Activated T-helper 17 cell treated with anti-CD3 and anti-CD28 coated beads, Interleukin-2, amount 50 U/mL, for 72 hours (primary cell): ENCODE data around the gene FAM107B. TPM values are rescaled to one million over a fixed set of nuclear protein-coding genes. Genes with fewer than 3 reads are reported as not detected.

ENCODE experiments used
- ATAC-seq: fragments of 150-1000 bp; cut with Tn5 transposase; replicated peaks from 2 replicates; pipeline ENCODE4 v1.10.0; 2021; ENCODE audit warnings: mild to moderate bottlenecking, moderate library complexity
- H3K27ac Mint-ChIP-seq: one replicate; pipeline ENCODE4 v1.8.0; 2022; ENCODE audit warnings: mixed read lengths
- H3K27me3 Mint-ChIP-seq: one replicate; pipeline ENCODE4 v1.8.0; 2022; ENCODE audit warnings: mixed read lengths
- H3K36me3 Mint-ChIP-seq: one replicate; pipeline ENCODE4 v1.8.0; 2022; ENCODE audit warnings: low read depth, mild to moderate bottlenecking, mixed read lengths
- H3K4me1 Mint-ChIP-seq: one replicate; pipeline ENCODE4 v1.8.0; 2022; ENCODE audit warnings: mixed read lengths
- H3K4me3 Mint-ChIP-seq: one replicate; pipeline ENCODE4 v1.8.0; 2022; ENCODE audit warnings: mild to moderate bottlenecking, mixed read lengths
- H3K9me3 Mint-ChIP-seq: one replicate; pipeline ENCODE4 v1.8.0; 2022; ENCODE audit warnings: mixed read lengths
- total RNA-seq, 2 donors: library from RNA; stranded (reverse); gene quantifications; one replicate each; pipeline ENCODE4 v1.2.3, GENCODE V29; 2022

FAM107B gene
- total RNA-seq, 2 donors from 2014 or later: 143 to 188 TPM

- Mint-ChIP-seq H3K9me3 (no peaks in the 10 kb centered on the region), H3K4me1 (peaks cover 33% of the 10 kb centered on the region)
Observed at GRCh38 chr10:14612873-14613587, 161.7 kb downstream of the FAM107B start.

GRCh38 chr10:14611968-14612693 lies 162.6 kb downstream of the FAM107B start:
- H3K36me3 Mint-ChIP-seq: no peaks in the 10 kb centered on the region
- no peaks in the 10 kb centered on the region for H3K9me3 Mint-ChIP-seq
- ATAC-seq: no peak
- H3K4me1 Mint-ChIP-seq: peaks cover 28% of the 10 kb centered on the region
- H3K4me3 Mint-ChIP-seq: no peak overlapping the region
- no peaks in the 10 kb centered on the region for H3K27me3 Mint-ChIP-seq
- H3K27ac Mint-ChIP-seq: no peak overlapping the region

More at GRCh38 chr10:14612873-14613587, 161.7 kb downstream of the FAM107B start:
- Mint-ChIP-seq H3K36me3 (no peaks in the 10 kb centered on the region), H3K4me3 (no peak overlapping the region), H3K27me3 (no peaks in the 10 kb centered on the region), H3K27ac (peak overlapping the region; percentile 3)
- peak; percentile 52 for ATAC-seq

DNA sequence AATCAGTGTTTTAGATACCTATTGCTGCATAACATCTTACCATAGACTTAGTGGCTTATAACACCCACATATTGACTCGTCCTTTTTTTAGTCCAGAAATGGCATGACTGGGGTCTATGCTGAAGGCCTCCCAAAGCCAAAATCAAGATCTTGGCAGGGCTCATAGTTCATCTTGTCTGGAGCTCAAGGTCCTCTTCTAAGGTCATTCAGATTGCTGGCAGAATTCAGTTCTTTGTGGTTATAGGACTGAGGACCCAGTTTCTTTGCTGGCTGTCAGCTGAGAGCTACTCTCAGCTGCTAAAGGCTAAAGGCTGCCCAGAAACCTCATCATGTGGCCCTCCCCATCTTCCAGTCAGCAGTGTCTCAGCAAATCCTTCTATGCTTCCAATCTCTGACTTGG lies 165.5 kb downstream of the FAM107B start:
- Mint-ChIP-seq H3K36me3 (peaks cover 12% of the 10 kb centered on the region), H3K4me3 (no peak overlapping the region), H3K27ac (no peak overlapping the region), H3K4me1 (peaks cover 37% of the 10 kb centered on the region), H3K9me3 (no peaks in the 10 kb centered on the region), H3K27me3 (no peaks in the 10 kb centered on the region)
- ATAC-seq: no peak

DNA sequence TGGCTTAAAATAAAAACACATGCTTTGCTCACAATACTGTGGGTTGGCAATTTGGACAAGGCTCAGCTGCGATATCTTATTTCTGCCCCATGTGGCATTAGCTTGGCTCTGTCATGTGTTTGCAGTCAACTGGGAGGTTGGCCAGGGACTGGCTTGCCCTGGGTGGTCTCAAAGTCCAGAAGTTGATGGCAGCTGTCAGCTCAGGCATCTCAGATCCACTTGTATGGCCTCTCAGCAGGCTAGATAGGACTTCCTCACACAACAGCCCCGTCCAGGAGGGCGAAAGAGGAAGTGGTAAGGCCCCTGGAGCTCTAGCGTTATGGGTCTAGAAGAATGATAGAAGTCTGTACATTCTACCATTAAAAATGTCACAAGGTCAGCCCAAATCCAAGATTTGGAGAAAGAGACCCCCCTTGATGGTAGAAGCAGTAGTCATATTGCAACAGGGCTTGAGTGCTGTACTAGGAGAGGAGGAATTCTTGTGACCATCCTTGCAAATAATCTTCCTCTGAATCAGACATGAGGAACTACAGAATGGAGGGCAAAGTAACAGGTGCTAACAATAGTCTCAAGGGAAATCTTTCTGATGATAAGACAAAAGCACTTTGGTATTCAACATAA lies 166.2 kb downstream of the FAM107B start:
- Mint-ChIP-seq H3K4me3 (no peak overlapping the region), H3K4me1 (peaks cover 36% of the 10 kb centered on the region), H3K9me3 (no peaks in the 10 kb centered on the region), H3K36me3 (peaks cover 14% of the 10 kb centered on the region), H3K27me3 (no peaks in the 10 kb centered on the region), H3K27ac (peak overlapping the region; percentile 55)
- no peak for ATAC-seq

GRCh38 chr10:14606633-14607032 lies 168.1 kb downstream of the FAM107B start:
- Mint-ChIP-seq H3K4me1 (peaks cover 37% of the 10 kb centered on the region), H3K4me3 (peak overlapping the region; percentile 97), H3K27ac (peak overlapping the region; percentile 100), H3K36me3 (peaks cover 32% of the 10 kb centered on the region), H3K9me3 (no peaks in the 10 kb centered on the region), H3K27me3 (no peaks in the 10 kb centered on the region)
- no peak for ATAC-seq

DNA sequence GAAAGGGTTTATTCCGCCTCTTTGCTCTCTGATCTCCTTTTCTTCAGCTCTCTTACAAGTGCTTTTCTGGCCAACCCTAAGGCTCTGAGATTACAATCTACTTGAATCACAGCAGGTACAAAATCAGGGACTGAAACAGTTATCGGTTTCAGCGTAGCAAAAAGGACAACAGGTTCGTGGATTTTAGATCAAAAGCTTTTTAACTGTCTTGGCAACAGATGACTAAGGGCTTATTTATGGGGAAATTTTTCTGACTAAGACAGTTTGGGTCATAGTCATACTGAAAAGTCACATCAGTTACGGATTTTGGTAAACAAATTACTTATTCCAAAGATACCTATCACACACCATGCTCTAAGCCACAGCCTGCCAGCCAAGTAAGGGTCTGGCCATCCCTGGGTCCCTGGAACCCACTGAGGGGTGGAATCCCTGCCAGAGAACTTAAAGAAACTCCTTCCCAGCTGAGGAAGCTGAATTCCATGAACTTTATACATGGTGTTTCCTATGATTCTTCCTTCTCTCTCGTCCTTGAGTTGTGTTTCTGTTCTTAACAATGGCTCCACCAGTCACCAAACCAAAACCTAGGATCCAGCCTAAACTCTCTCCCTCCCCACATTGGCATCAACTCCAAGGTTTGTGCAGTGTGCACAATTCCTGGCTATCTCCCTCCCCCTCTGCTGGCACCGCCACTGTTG lies 169.3 kb downstream of the FAM107B start:
- Mint-ChIP-seq H3K4me3 (peak overlapping the region; percentile 97), H3K9me3 (no peaks in the 10 kb centered on the region), H3K4me1 (peaks cover 45% of the 10 kb centered on the region), H3K27ac (peak overlapping the region; percentile 100), H3K36me3 (peaks cover 45% of the 10 kb centered on the region), H3K27me3 (no peaks in the 10 kb centered on the region)
- ATAC-seq: peak; percentile 73

GRCh38 chr10:14604181-14605142 lies 170.2 kb downstream of the FAM107B start:
- ATAC-seq: peak; percentile 42
- peaks cover 52% of the 10 kb centered on the region for H3K4me1 Mint-ChIP-seq
- H3K27ac Mint-ChIP-seq: peak overlapping the region; percentile 100
- peaks cover 54% of the 10 kb centered on the region for H3K36me3 Mint-ChIP-seq
- no peaks in the 10 kb centered on the region for H3K27me3 Mint-ChIP-seq
- peak overlapping the region; percentile 97 for H3K4me3 Mint-ChIP-seq
- H3K9me3 Mint-ChIP-seq: no peaks in the 10 kb centered on the region

GRCh38 chr10:14603534-14604102 lies 171.1 kb downstream of the FAM107B start:
- H3K27me3 Mint-ChIP-seq: no peaks in the 10 kb centered on the region
- peaks cover 63% of the 10 kb centered on the region for H3K36me3 Mint-ChIP-seq
- H3K9me3 Mint-ChIP-seq: no peaks in the 10 kb centered on the region
- peak overlapping the region; percentile 99 for H3K27ac Mint-ChIP-seq
- peak overlapping the region; percentile 95 for H3K4me3 Mint-ChIP-seq
- peaks cover 55% of the 10 kb centered on the region for H3K4me1 Mint-ChIP-seq
- ATAC-seq: peak; percentile 5

- Mint-ChIP-seq H3K4me3 (peak overlapping the region; percentile 95), H3K36me3 (peaks cover 69% of the 10 kb centered on the region), H3K9me3 (no peaks in the 10 kb centered on the region), H3K27ac (peak overlapping the region; percentile 99), H3K4me1 (peaks cover 56% of the 10 kb centered on the region), H3K27me3 (no peaks in the 10 kb centered on the region)
- no peak for ATAC-seq
Observed at GRCh38 chr10:14602807-14603533, 171.7 kb downstream of the FAM107B start.

DNA sequence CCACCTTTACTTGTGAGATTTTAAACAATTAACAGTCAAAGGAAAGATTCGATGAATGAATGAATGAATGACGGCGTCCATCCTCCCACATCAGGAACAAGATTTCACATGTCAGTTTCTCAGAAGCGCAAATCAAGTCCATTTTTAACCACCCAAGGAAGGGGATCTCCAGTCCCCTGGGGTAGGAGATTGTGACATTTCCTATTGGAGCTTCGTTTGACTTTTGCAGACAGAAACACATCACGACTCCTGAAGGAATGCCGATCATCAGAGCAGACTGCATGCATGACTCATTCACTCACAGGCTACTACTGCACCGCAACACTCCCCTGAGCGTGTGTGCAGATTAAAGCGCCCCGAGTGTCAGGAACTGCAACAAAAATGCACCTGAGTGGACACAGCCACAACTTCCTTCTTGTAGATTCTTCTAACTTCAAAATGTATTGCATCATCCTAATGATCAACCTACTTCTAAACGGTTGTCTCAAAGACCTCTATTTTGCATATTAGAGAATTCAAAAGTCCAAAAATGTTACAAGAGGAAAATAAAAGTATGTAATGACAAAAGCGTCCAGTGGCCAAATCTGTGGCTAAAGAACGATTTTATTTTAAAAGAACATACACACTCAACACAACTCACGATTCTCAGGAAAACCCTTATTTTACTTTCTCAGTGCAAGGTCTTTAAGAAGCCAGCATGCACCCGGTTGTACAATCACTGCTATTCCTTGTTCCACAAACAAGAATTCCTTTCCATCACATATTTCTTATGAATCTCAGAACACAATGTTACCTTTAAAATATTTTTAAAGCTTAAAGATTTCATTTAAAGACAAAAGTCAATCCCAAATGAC lies 172.6 kb downstream of the FAM107B start:
- Mint-ChIP-seq H3K27me3 (no peaks in the 10 kb centered on the region), H3K4me3 (peak overlapping the region; percentile 95), H3K27ac (peak overlapping the region; percentile 99), H3K4me1 (peaks cover 56% of the 10 kb centered on the region), H3K36me3 (peaks cover 78% of the 10 kb centered on the region), H3K9me3 (no peaks in the 10 kb centered on the region)
- ATAC-seq: peak; percentile 37

DNA sequence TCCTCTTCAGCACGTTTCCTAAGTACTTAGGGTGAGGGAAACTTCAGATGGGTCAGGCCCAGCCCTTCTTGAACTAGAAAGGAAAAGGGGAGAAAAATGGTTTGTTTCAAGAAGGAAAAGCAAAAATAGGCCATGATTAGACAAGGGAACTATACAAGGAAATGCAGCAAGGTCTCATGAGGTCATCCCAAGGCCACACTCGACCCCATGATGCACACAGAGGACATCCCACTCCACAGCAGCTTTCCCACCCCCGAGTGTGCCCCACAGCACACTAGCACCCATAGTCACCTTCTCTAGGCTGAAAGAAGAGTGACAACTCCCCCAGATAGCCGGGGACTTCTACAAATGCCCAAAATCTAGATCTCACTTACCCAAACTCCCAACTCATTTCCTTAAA lies 173.4 kb downstream of the FAM107B start:
- peak overlapping the region; percentile 95 for H3K4me3 Mint-ChIP-seq
- H3K4me1 Mint-ChIP-seq: peaks cover 58% of the 10 kb centered on the region
- no peaks in the 10 kb centered on the region for H3K27me3 Mint-ChIP-seq
- H3K36me3 Mint-ChIP-seq: peaks cover 86% of the 10 kb centered on the region
- no peaks in the 10 kb centered on the region for H3K9me3 Mint-ChIP-seq
- H3K27ac Mint-ChIP-seq: peak overlapping the region; percentile 99
- no peak for ATAC-seq

DNA sequence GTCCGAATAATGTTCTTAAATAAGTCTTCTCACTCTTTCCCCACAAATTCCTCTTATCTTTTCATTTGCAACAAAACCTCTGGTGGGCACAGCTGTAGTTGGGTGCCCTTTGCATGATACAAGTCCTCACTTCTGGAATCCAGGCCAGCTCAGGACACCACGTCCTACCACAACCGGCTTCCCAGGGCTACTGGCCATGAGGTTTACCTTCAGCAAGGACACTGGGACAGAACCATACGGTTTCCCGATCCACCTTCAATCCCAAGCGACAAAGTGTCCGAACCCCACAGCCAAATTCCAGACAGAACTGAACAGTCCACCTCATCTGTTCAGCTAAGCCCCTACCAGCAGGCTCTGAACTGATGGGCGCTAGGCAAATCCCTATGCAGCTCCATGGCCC lies 174.6 kb downstream of the FAM107B start:
- H3K27ac Mint-ChIP-seq: peak overlapping the region; percentile 31
- H3K9me3 Mint-ChIP-seq: no peaks in the 10 kb centered on the region
- H3K4me3 Mint-ChIP-seq: peak overlapping the region; percentile 19
- H3K4me1 Mint-ChIP-seq: peaks cover 59% of the 10 kb centered on the region
- peaks cover 94% of the 10 kb centered on the region for H3K36me3 Mint-ChIP-seq
- no peak for ATAC-seq
- H3K27me3 Mint-ChIP-seq: no peaks in the 10 kb centered on the region
